Measurements from ENCODE around the gene FARS2. TPM values are rescaled to one million over a fixed set of nuclear protein-coding genes. Genes with fewer than 3 reads are reported as not detected.

Gene FARS2
- total and polyA plus RNA-seq, 7 donors = 10.6 to 17.5 (median 14.4) TPM

- Histone ChIP-seq H3K27me3 (ENCODE audit: insufficient read depth in 3 of 3, low read length in 2 of 3) (no peaks in the 10 kb centered on the region), H3K36me3 (ENCODE audit: insufficient read depth in 1 of 2, low read depth in 1 of 2) (no peaks in the 10 kb centered on the region), H3K4me1 (peaks cover 6% of the 10 kb centered on the region), H3K27ac (no peak overlapping the region), H3K4me3 (no peak overlapping the region), H3K9me3 (peaks cover 7% of the 10 kb centered on the region)
- DNase-seq (no peak), ATAC-seq (no peak)
- TF ChIP-seq CTCF (IDR thresholded peaks at IDR 0.05) = no peak
- intact Hi-C loops (cut with DNase I) = no loop called here
- WGBS, 3 donors = 69 to 76% (median 74%) methylated on average over 5 of the region's 5 CpGs
These were observed 177.7 kb downstream of the FARS2 start for GRCh38 chr6:5438922-5439584.

- 84 to 89% (median 85%) methylated on average over 3 of the region's 3 CpGs for WGBS, 3 donors
- H3K9me3 ChIP-seq = peaks cover 7% of the 10 kb centered on the region
- no peak for ATAC-seq
These were observed 178.4 kb downstream of the FARS2 start for GRCh38 chr6:5439749-5440148.

GRCh38 chr6:5442319-5442718 lies 181.0 kb downstream of the FARS2 start:
- H3K4me3 ChIP-seq = no peak overlapping the region
- no peak for TF ChIP-seq CTCF (IDR thresholded peaks at IDR 0.05)
- H3K4me1 ChIP-seq = peaks cover 6% of the 10 kb centered on the region
- no peak for DNase-seq
- WGBS, 3 donors = 75 to 83% (median 75%) methylated on average over 2 of the region's 2 CpGs
- intact Hi-C loops (cut with DNase I) = no loop called here
- H3K27ac ChIP-seq = no peak overlapping the region
- no peaks in the 10 kb centered on the region for H3K36me3 ChIP-seq (ENCODE audit: insufficient read depth in 1 of 2, low read depth in 1 of 2)
- no peaks in the 10 kb centered on the region for H3K27me3 ChIP-seq (ENCODE audit: insufficient read depth in 3 of 3, low read length in 2 of 3)
- H3K9me3 ChIP-seq = peaks cover 6% of the 10 kb centered on the region
- no peak for ATAC-seq

More at GRCh38 chr6:5439749-5440148, 178.4 kb downstream of the FARS2 start:
- DNase-seq = no peak
- Histone ChIP-seq H3K4me3 (no peak overlapping the region), H3K36me3 (ENCODE audit: insufficient read depth in 1 of 2, low read depth in 1 of 2) (no peaks in the 10 kb centered on the region), H3K27me3 (ENCODE audit: insufficient read depth in 3 of 3, low read length in 2 of 3) (no peaks in the 10 kb centered on the region), H3K27ac (no peak overlapping the region), H3K4me1 (peaks cover 6% of the 10 kb centered on the region)
- intact Hi-C loops (cut with DNase I) = no loop called here
- no peak for TF ChIP-seq CTCF (IDR thresholded peaks at IDR 0.05)

- H3K27ac ChIP-seq = no peak overlapping the region
- peaks cover 6% of the 10 kb centered on the region for H3K4me1 ChIP-seq
- ATAC-seq (no peak), DNase-seq (no peak)
- H3K4me3 ChIP-seq = no peak overlapping the region
- peaks cover under 1% of the 10 kb centered on the region for H3K9me3 ChIP-seq
- H3K27me3 ChIP-seq (ENCODE audit: insufficient read depth in 3 of 3, low read length in 2 of 3) = no peaks in the 10 kb centered on the region
- no peaks in the 10 kb centered on the region for H3K36me3 ChIP-seq (ENCODE audit: insufficient read depth in 1 of 2, low read depth in 1 of 2)
- TF ChIP-seq CTCF (IDR thresholded peaks at IDR 0.05) = no peak
- intact Hi-C loops (cut with DNase I) = no loop called here
- 63 to 70% (median 66%) methylated on average over 2 of the region's 2 CpGs for WGBS, 3 donors
These were observed 181.6 kb downstream of the FARS2 start for GRCh38 chr6:5442916-5443315.

- TF ChIP-seq CTCF (IDR thresholded peaks at IDR 0.05) = no peak
- H3K4me3 ChIP-seq = no peak overlapping the region
- WGBS, 3 donors = 18 to 28% (median 26%) methylated on average over 3 of the region's 3 CpGs
- peaks cover 6% of the 10 kb centered on the region for H3K4me1 ChIP-seq
- H3K36me3 ChIP-seq (ENCODE audit: insufficient read depth in 1 of 2, low read depth in 1 of 2) = no peaks in the 10 kb centered on the region
- no peak for ATAC-seq
- no peak overlapping the region for H3K27ac ChIP-seq
- intact Hi-C loops (cut with DNase I) = no loop called here
- no peaks in the 10 kb centered on the region for H3K9me3 ChIP-seq
- H3K27me3 ChIP-seq (ENCODE audit: insufficient read depth in 3 of 3, low read length in 2 of 3) = no peaks in the 10 kb centered on the region
- no peak for DNase-seq
These were observed 182.2 kb downstream of the FARS2 start for GRCh38 chr6:5443491-5443890.
